GM18502 (cell line): Measurements from ENCODE around the gene PGAP3.

Experiments used
- ATAC-seq: cut with Tn5 transposase; IDR thresholded peaks from one replicate; pipeline ENCODE4 v1.9.1; 2021; ENCODE audit warnings: mild to moderate bottlenecking; ENCODE audit not compliant: unreplicated experiment, poor library complexity

PGAP3 gene

GRCh38 chr17:39627047-39627711, 60.7 kb downstream of the PGAP3 start:
- ATAC-seq: no peak

GRCh38 chr17:39626171-39627046, 61.4 kb downstream of the PGAP3 start, which contains the start of gene PPP1R1B:
Gene PPP1R1B, plus strand, starts transcription at chr17:39626952. Its CDS starts 441 bp downstream, at chr17:39627393.
- ATAC-seq: no peak

- no peak for ATAC-seq
Observed at GRCh38 chr17:39625198-39625785, 62.6 kb downstream of the PGAP3 start.

GRCh38 chr17:39624313-39624712, 63.5 kb downstream of the PGAP3 start:
- ATAC-seq: no peak

- ATAC-seq: no peak
Observed at GRCh38 chr17:39623356-39623950, 64.4 kb downstream of the PGAP3 start.

- ATAC-seq: no peak
Observed at GRCh38 chr17:39622380-39623006, 65.4 kb downstream of the PGAP3 start.

GRCh38 chr17:39621523-39622379, 66.1 kb downstream of the PGAP3 start:
- no peak for ATAC-seq
